MCF 10A (cell line): Measurements from ENCODE around the gene ADARB2. TPM values are rescaled to one million over a fixed set of nuclear protein-coding genes. Genes with fewer than 3 reads are reported as not detected.

ENCODE experiments used
- BruUV-seq: library from RNA; stranded (reverse); fragments of 400-500 nt; replicated peaks from 2 replicates; lab custom pipeline; 2021; lab: Mats Ljungman, UMichigan
- CTCF ChIA-PET: fragments of 300-600 bp; sonication (Branson Sonifier 250); formaldehyde crosslinking; extraction: SDS; loops from one replicate; lab custom pipeline; 2021; ENCODE audit warnings: antibody characterized with exemption, inconsistent platforms; lab: Yijun Ruan, JAX
- POLR2A ChIA-PET: fragments of 300-600, 350-650 bp; sonication (Branson Sonifier 250); formaldehyde crosslinking; extraction: SDS; loops from one replicate; lab custom pipeline; 2020; ENCODE audit warnings: antibody characterized with exemption, inconsistent platforms; lab: Yijun Ruan, JAX
- DNase-seq: peaks from one replicate; pipeline ENCODE4 v3.0.0-alpha.2; 2018; ENCODE audit not compliant: unreplicated experiment
- H3K27ac Mint-ChIP-seq: one replicate; pipeline ENCODE4 v1.8.0; 2022; ENCODE audit warnings: mild to moderate bottlenecking, low read depth, mixed read lengths; ENCODE audit not compliant: unreplicated experiment
- H3K27me3 Mint-ChIP-seq: one replicate; pipeline ENCODE4 v1.8.0; 2022; ENCODE audit warnings: mixed read lengths; ENCODE audit not compliant: insufficient read depth, unreplicated experiment
- H3K36me3 Mint-ChIP-seq: one replicate; pipeline ENCODE4 v1.8.0; 2022; ENCODE audit warnings: mild to moderate bottlenecking, moderate library complexity, mixed read lengths; ENCODE audit not compliant: insufficient read depth, unreplicated experiment
- H3K4me1 Mint-ChIP-seq: one replicate; pipeline ENCODE4 v1.8.0; 2022; ENCODE audit warnings: mixed read lengths; ENCODE audit not compliant: insufficient read depth, unreplicated experiment
- H3K4me3 Mint-ChIP-seq: one replicate; pipeline ENCODE4 v1.8.0; 2022; ENCODE audit warnings: mild to moderate bottlenecking, moderate library complexity, mixed read lengths; ENCODE audit not compliant: unreplicated experiment
- H3K9me3 Mint-ChIP-seq: one replicate; pipeline ENCODE4 v1.8.0; 2022; ENCODE audit warnings: mixed read lengths; ENCODE audit not compliant: unreplicated experiment
- intact Hi-C: fragments of 100-400 bp; cut with micrococcal nuclease; formaldehyde crosslinking; loops from 2 replicates; pipeline ENCODE4 v1.14.1; 2022
- total RNA-seq: library from RNA; stranded (reverse); gene quantifications from 2 replicates; pipeline ENCODE4 v1.2.3, GENCODE V29; 2022
- TF ChIP-seq, protein P1 (sequence below): fragments of 200-600 bp; IDR thresholded peaks from one replicate; pipeline ENCODE4 v1.8.0; 2022; ENCODE audit warnings: antibody characterized with exemption, mild to moderate bottlenecking; ENCODE audit not compliant: unreplicated experiment

The ADARB2 gene
- total RNA-seq, 1 experiment from 2014 or later = 0.96 TPM

DNA sequence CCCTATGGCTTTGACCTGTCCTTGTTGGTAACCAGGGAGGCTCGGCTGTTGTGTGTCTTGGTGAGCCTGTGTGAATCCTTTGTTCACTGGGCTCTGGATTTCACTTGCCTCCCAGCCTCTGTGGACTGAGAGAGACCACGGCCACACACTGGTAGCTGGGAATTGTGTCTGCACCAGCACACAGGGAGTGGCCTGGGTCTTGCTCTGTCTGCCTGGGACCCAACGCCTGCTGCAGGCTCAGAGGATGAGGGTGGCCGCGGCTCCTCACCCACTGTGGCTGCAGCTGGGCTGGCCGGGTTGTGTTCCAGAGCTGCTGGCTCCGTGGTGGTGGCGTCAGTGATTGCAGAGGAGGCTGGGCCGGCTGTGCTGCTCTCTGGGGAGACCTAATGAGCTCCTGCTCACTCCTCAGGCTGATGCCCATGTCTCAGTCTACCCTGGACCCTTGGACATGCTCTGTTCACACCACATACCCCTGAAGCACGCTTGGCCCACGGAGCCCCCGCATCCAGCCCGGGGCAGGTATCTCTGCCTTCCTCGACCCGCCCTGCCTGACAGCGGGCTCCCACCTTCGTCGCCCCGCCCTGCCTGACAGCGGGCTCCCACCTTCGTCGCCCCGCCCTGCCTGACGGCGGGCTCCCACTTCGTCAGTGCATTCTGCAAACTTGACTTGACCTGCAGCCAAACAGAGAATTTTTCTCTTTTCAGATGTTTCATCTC, 328.5 kb downstream of the ADARB2 start:
- intact Hi-C loops = no loop called here

DNA sequence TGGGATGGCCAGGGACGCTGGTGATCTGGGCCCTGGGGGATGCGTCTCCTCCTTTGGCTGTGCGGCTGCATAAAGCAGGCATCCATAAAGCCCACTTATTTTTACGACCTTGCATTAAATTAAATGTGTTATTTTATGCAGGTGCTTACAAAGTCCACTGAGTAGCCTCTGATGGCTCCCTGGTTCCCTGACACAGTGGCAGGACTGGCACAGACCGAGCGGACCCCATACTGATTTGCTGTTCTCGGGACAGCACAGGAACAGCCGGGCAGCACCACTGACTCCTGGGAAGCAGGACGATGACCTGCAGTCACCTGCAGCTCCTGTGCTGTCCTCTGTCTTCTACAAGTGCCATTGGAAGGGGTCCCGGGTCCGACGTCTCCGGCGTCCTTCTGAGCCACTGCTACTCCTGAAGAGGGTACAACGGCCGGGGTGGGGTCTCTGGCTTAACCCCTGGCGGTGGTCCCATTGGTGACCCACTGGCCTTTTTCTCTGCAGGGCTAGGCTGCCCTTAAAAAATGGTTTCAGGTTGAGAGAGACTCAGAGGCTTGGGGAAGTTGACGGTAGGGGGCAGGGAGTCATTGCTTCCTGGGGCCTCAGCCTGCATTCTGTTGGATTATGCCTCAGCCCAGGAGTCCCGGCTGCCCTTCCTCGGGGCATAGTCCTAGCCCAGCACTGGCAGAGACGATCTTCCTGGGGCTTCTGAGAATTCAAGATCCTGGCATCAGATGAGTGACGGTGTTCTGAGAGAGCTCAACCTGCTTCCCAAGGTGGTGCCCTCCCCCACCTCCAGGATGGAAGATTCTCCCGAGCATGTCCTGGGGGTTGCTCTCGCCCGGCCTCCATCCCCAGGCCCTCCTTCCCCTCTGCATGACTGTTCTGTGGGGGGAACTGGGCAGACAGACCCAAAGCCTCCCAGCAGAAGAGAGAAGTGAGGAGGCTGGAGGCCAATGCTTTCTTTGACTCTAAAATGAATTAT, 330.1 kb downstream of the ADARB2 start:
- ChIA-PET POLR2A (no interaction called here), CTCF (interaction anchor here (3.8 kb wide), 1 partner anchor 14 kb away, joined by 15 read pairs; no protein-coding TSS in a partner anchor)
- DNase-seq = no peak
- Mint-ChIP-seq H3K27me3 (peaks cover 13% of the 10 kb centered on the region), H3K9me3 (no peaks in the 10 kb centered on the region), H3K4me3 (no peak overlapping the region), H3K27ac (no peak overlapping the region), H3K4me1 (no peaks in the 10 kb centered on the region), H3K36me3 (no peaks in the 10 kb centered on the region)
- TF ChIP-seq, protein P1, sequence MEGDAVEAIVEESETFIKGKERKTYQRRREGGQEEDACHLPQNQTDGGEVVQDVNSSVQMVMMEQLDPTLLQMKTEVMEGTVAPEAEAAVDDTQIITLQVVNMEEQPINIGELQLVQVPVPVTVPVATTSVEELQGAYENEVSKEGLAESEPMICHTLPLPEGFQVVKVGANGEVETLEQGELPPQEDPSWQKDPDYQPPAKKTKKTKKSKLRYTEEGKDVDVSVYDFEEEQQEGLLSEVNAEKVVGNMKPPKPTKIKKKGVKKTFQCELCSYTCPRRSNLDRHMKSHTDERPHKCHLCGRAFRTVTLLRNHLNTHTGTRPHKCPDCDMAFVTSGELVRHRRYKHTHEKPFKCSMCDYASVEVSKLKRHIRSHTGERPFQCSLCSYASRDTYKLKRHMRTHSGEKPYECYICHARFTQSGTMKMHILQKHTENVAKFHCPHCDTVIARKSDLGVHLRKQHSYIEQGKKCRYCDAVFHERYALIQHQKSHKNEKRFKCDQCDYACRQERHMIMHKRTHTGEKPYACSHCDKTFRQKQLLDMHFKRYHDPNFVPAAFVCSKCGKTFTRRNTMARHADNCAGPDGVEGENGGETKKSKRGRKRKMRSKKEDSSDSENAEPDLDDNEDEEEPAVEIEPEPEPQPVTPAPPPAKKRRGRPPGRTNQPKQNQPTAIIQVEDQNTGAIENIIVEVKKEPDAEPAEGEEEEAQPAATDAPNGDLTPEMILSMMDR = no peak
- intact Hi-C loops = no loop called here
- no TSS peak for BruUV-seq

More for the DNA sequence above, 328.5 kb downstream of the ADARB2 start:
- Mint-ChIP-seq H3K27me3 (peaks cover 13% of the 10 kb centered on the region), H3K27ac (no peak overlapping the region), H3K4me1 (no peaks in the 10 kb centered on the region), H3K4me3 (no peak overlapping the region), H3K9me3 (no peaks in the 10 kb centered on the region), H3K36me3 (no peaks in the 10 kb centered on the region)
- DNase-seq = no peak
- no TSS peak for BruUV-seq
- TF ChIP-seq, protein P1 = no peak
- CTCF ChIA-PET = interaction anchor here (3.8 kb wide), 1 partner anchor 12 kb away, joined by 15 read pairs; no protein-coding TSS in a partner anchor
- POLR2A ChIA-PET = no interaction called here

DNA sequence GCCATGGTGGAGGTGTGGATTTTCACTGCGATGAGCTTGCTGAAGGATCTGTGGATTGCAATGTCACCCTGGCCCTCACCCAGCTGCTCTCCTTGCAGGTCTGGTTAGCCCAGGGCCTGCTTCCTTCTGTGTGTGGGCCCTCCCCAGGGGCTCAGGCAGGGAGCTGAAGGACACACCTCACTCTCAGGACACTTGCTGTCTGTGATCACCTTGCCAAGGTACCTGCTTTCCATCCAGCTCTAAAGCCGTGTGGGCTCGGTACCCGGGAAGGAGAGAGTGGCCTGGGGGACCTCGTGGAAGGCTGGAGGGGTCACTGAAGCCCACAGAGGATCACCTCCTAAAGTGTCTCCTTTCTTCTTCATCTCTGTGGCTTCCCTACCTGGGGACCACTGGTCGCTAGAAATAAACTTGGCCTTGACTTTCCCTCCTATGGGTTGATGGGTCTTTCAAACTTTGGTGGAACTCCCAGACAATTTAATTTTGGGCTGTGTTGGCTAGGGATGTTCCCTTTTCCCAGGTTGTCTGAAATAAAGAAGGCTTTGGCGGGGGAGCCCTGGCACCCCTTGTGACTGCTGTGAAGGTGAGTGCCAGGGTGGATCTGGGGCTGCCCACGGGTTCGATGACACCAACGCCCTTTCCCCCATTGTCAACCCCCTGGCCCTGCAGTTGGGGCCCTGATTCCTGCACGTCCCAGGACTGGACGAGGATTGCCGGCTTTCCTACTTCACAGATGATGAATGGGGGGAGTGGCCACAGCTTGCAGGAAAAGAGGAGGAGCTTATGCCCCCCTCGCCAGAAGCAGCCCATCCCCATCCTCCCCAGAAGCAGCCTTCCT, 331.0 kb downstream of the ADARB2 start:
- CTCF ChIA-PET = interaction anchor here (0.5 to 3.8 kb wide), 3 partner anchors 15 to 21 kb away, joined by 4 to 15 read pairs (median 5); no protein-coding TSS in a partner anchor
- H3K9me3 Mint-ChIP-seq = no peaks in the 10 kb centered on the region
- no peaks in the 10 kb centered on the region for H3K4me1 Mint-ChIP-seq
- no peaks in the 10 kb centered on the region for H3K36me3 Mint-ChIP-seq
- H3K27me3 Mint-ChIP-seq = peaks cover 13% of the 10 kb centered on the region
- TF ChIP-seq, protein P1 = no peak
- no peak for DNase-seq
- no peak overlapping the region for H3K4me3 Mint-ChIP-seq
- POLR2A ChIA-PET = interaction anchor here (0.6 kb wide), 1 partner anchor 11 kb away, joined by 5 read pairs; no protein-coding TSS in a partner anchor
- BruUV-seq = no TSS peak
- intact Hi-C loops = no loop called here
- no peak overlapping the region for H3K27ac Mint-ChIP-seq
